HCT116 (cell line): ENCODE measurements around the gene JUN. TPM values are rescaled to one million over a fixed set of nuclear protein-coding genes. Genes with fewer than 3 reads are reported as not detected.
A peak's percentile ranks its signal among the peaks of the same experiment; 100 is the strongest.

Experiments
- ATAC-seq: fragments of 200-7000 bp; cut with Tn5 transposase; 2 replicates; pipeline ENCODE4 v1.9.1; 2020; ENCODE audit warnings: mild to moderate bottlenecking, moderate library complexity
- BruUV-seq: library from RNA; stranded (reverse); fragments of 400-500 nt; replicated peaks from 2 replicates; lab custom pipeline; 2021; lab: Mats Ljungman, UMichigan
- CTCF ChIA-PET: fragments of 300-600 bp; sonication (Branson Sonifier 250); formaldehyde crosslinking; loops from one replicate; lab custom pipeline; 2021; ENCODE audit warnings: antibody characterized with exemption; lab: Charles Lee
- POLR2A ChIA-PET: fragments of 300-600, 350-600 bp; sonication (Branson Sonifier 250); formaldehyde crosslinking; loops from one replicate; lab custom pipeline; 2021; ENCODE audit warnings: antibody characterized with exemption; lab: Charles Lee
- RAD21 ChIA-PET, 2 experiments: fragments of 300-600 bp; sonication (Branson Sonifier 250); formaldehyde crosslinking; loops; one replicate each; lab custom pipeline; 2023; ENCODE audit warnings: low total read pairs in 2 of 2; ENCODE audit not compliant: uncharacterized antibody in 2 of 2, unreplicated experiment in 2 of 2, low non-redundant PET in 1 of 2; lab: Charles Lee
- DNase-seq: peaks from one replicate; pipeline ENCODE4 v3.0.0-alpha.2; 2010; ENCODE audit warnings: low read depth, low spot score
- H2AFZ ChIP-seq: fragments of 200-600 bp; shearing (Covaris generic), sonication (generic); 2 replicates; pipeline ENCODE4 v1.6.1; 2017; ENCODE audit warnings: low read depth, mixed run types, mixed read lengths, antibody characterized with exemption, low read length; ENCODE audit not compliant: poor library complexity, severe bottlenecking
- H3K27ac ChIP-seq: 2 replicates; pipeline ENCODE4 v1.5.1; 2012; ENCODE audit warnings: low read depth, low read length
- H3K27me3 ChIP-seq: fragments of 200-600 bp; sonication (generic); 2 replicates; pipeline ENCODE4 v1.6.1; 2016; ENCODE audit warnings: mixed run types, low read length, mixed read lengths; ENCODE audit not compliant: insufficient read depth
- H3K36me3 ChIP-seq, 2 experiments: fragments of 200-500 bp in 1 of 2; fragments of 200-600 bp in 1 of 2; sonication (Bioruptor generic) in 1 of 2; sonication (generic) in 1 of 2; 2 replicates each; pipeline versions ENCODE4 v1.5.1 to v1.6.1; 2014 to 2016; ENCODE audit warnings: low read length in 2 of 2, inconsistent platforms in 1 of 2, mixed read lengths in 1 of 2, mixed run types in 1 of 2; ENCODE audit not compliant: insufficient read depth in 2 of 2, control insufficient read depth in 1 of 2
- H3K4me1 ChIP-seq, 2 experiments: fragments of 200-600 bp in 1 of 2; sonication (generic) in 1 of 2; 2 replicates each; pipeline versions ENCODE4 v1.5.1 to v1.6.1; 2012 to 2017; ENCODE audit warnings: low read length in 2 of 2, inconsistent platforms in 1 of 2, mild to moderate bottlenecking in 1 of 2, mixed read lengths in 1 of 2, mixed run types in 1 of 2, moderate library complexity in 1 of 2; ENCODE audit not compliant: insufficient read depth in 2 of 2, control insufficient read depth in 1 of 2
- H3K4me2 ChIP-seq: fragments of 200-600 bp; sonication (generic); 2 replicates; pipeline ENCODE4 v1.6.1; 2017; ENCODE audit warnings: mixed run types, low read length, mixed read lengths
- H3K4me3 ChIP-seq, 2 experiments: fragments of 200-600 bp in 1 of 2; sonication (generic) in 1 of 2; replicated peaks in 1 of 2; 2 replicates each; pipeline ENCODE4 v1.5.1; 2011 to 2016; ENCODE audit warnings: low read length in 2 of 2, control low read depth in 1 of 2, low read depth in 1 of 2, mild to moderate bottlenecking in 1 of 2, mixed read lengths in 1 of 2, mixed run types in 1 of 2
- H3K79me2 ChIP-seq: fragments of 200-600 bp; sonication (generic); 2 replicates; pipeline ENCODE4 v1.6.1; 2017; ENCODE audit warnings: mild to moderate bottlenecking, mixed run types, low read length, moderate library complexity, mixed read lengths; ENCODE audit not compliant: insufficient read depth
- H3K9ac ChIP-seq: fragments of 200-600 bp; sonication (generic); 2 replicates; pipeline ENCODE4 v1.6.1; 2016; ENCODE audit warnings: low read length, mixed read lengths
- H3K9me2 ChIP-seq: fragments of 200-600 bp; sonication (generic), shearing (Covaris generic); 2 replicates; pipeline ENCODE4 v1.6.1; 2017; ENCODE audit warnings: mixed run types, mild to moderate bottlenecking, moderate library complexity; ENCODE audit not compliant: insufficient read depth
- H3K9me3 ChIP-seq, 2 experiments: fragments of 200-500 bp in 1 of 2; fragments of 200-600 bp in 1 of 2; sonication (Bioruptor generic) in 1 of 2; sonication (generic) in 1 of 2; 2 replicates each; pipeline ENCODE4 v1.6.1; 2014 to 2017; ENCODE audit warnings: low read length in 2 of 2, mixed read lengths in 2 of 2, inconsistent platforms in 1 of 2, low read depth in 1 of 2, mild to moderate bottlenecking in 1 of 2, mixed run types in 1 of 2, moderate library complexity in 1 of 2; ENCODE audit not compliant: control insufficient read depth in 1 of 2, insufficient read depth in 1 of 2
- H4K20me1 ChIP-seq: fragments of 200-600 bp; sonication (generic), shearing (Covaris generic); 2 replicates; pipeline ENCODE4 v1.6.1; 2017; ENCODE audit warnings: mixed run types, mild to moderate bottlenecking, moderate library complexity; ENCODE audit not compliant: insufficient read depth
- ATF3 ChIP-seq: IDR thresholded peaks from 2 replicates; pipeline ENCODE4 v1.6.1; 2012
- CBX3 ChIP-seq: IDR thresholded peaks from 2 replicates; pipeline ENCODE4 v1.6.1; 2012; ENCODE audit warnings: low read depth
- CEBPB ChIP-seq: IDR thresholded peaks from 2 replicates; pipeline ENCODE4 v1.6.1; 2012; ENCODE audit warnings: low read depth
- CTCF ChIP-seq, 3 experiments: fragments of 200-600 bp in 1 of 3; sonication (generic) in 1 of 3; IDR thresholded peaks in 2 of 3; conservative IDR thresholded peaks in 1 of 3; 2 replicates each; pipeline ENCODE4 v1.5.1; 2012 to 2017; ENCODE audit warnings: low read depth in 2 of 3, low read length in 2 of 3, antibody characterized with exemption in 1 of 3, borderline replicate concordance in 1 of 3, control low read depth in 1 of 3, mild to moderate bottlenecking in 1 of 3, mixed read lengths in 1 of 3, mixed run types in 1 of 3, moderate library complexity in 1 of 3; ENCODE audit not compliant: insufficient read depth in 1 of 3
- EGR1 ChIP-seq: IDR thresholded peaks from 2 replicates; pipeline ENCODE4 v1.6.1; 2012; ENCODE audit warnings: low read depth
- ELF1 ChIP-seq: IDR thresholded peaks from 2 replicates; pipeline ENCODE4 v1.6.1; 2012; ENCODE audit warnings: low read depth, borderline replicate concordance
- EZH2 ChIP-seq: fragments of 200-600 bp; sonication (generic); IDR thresholded peaks from 2 replicates; pipeline ENCODE4 v1.6.1; 2017; ENCODE audit warnings: antibody characterized with exemption, mixed run types
- EZH2phosphoT487 ChIP-seq: fragments of 200-600 bp; IDR thresholded peaks from 2 replicates; pipeline ENCODE4 v1.6.1; 2018; ENCODE audit warnings: antibody characterized with exemption, borderline replicate concordance
- FOSL1 ChIP-seq: IDR thresholded peaks from 2 replicates; pipeline ENCODE4 v1.6.1; 2012; ENCODE audit warnings: low read depth
- JUND ChIP-seq: IDR thresholded peaks from 2 replicates; pipeline ENCODE4 v1.6.1; 2012
- POLR2A ChIP-seq: IDR thresholded peaks from 2 replicates; pipeline ENCODE4 v1.7.0; 2011; ENCODE audit warnings: borderline replicate concordance; ENCODE audit not compliant: insufficient read depth, insufficient read length; ENCODE audit errors: extremely low read depth
- POLR2AphosphoS5 ChIP-seq: IDR thresholded peaks from 2 replicates; pipeline ENCODE4 v1.6.1; 2011; ENCODE audit warnings: mild to moderate bottlenecking, low read depth, low read length, moderate library complexity
- RAD21 ChIP-seq: IDR thresholded peaks from 2 replicates; pipeline ENCODE4 v1.6.1; 2012; ENCODE audit warnings: low read depth, mild to moderate bottlenecking
- REST ChIP-seq: IDR thresholded peaks from 2 replicates; pipeline ENCODE4 v1.6.1; 2012; ENCODE audit warnings: low read depth
- SIN3A ChIP-seq: IDR thresholded peaks from 2 replicates; pipeline ENCODE4 v1.6.1; 2012; ENCODE audit warnings: low read depth
- SP1 ChIP-seq: IDR thresholded peaks from 2 replicates; pipeline ENCODE4 v1.6.1; 2012; ENCODE audit warnings: low read depth
- SRF ChIP-seq: IDR thresholded peaks from 2 replicates; pipeline ENCODE4 v1.6.1; 2012; ENCODE audit warnings: low read depth
- TCF7L2 ChIP-seq: IDR thresholded peaks from 2 replicates; pipeline ENCODE4 v1.7.0; 2011; ENCODE audit warnings: borderline replicate concordance, inconsistent platforms; ENCODE audit not compliant: insufficient read depth, insufficient read length; ENCODE audit errors: extremely low read depth
- YY1 ChIP-seq: IDR thresholded peaks from 2 replicates; pipeline ENCODE4 v1.6.1; 2011; ENCODE audit warnings: low read length, low read depth, moderate library complexity, mild to moderate bottlenecking; ENCODE audit not compliant: insufficient replicate concordance; ENCODE audit errors: extremely low read depth
- ZBTB33 ChIP-seq: IDR thresholded peaks from 2 replicates; pipeline ENCODE4 v1.6.1; 2011; ENCODE audit warnings: mild to moderate bottlenecking, low read length, moderate library complexity; ENCODE audit not compliant: insufficient replicate concordance; ENCODE audit errors: extremely low read depth
- intact Hi-C: fragments of 100-400 bp; cut with micrococcal nuclease; formaldehyde crosslinking; loops from 2 replicates; pipeline ENCODE4 v1.10.0; 2022
- total RNA-seq: library from RNA; stranded (reverse); gene quantifications from one replicate; pipeline ENCODE4 v1.2.1, GENCODE V29; 2021; ENCODE audit not compliant: unreplicated experiment

The JUN gene
- total RNA-seq, 1 experiment from 2014 or later: 18.7 TPM

GRCh38 chr1:58769809-58770320 lies 14.0 kb downstream of the JUN start:
- Histone ChIP-seq H3K36me3 (no peaks in the 10 kb centered on the region), H3K9ac (no peak overlapping the region), H3K27me3 (no peaks in the 10 kb centered on the region), H4K20me1 (no peaks in the 10 kb centered on the region), H2AFZ (peak overlapping the region; percentile 99), H3K4me2 (no peak overlapping the region), H3K4me3 (no peak overlapping the region), H3K9me2 (no peaks in the 10 kb centered on the region), H3K9me3 (no peaks in the 10 kb centered on the region), H3K27ac (no peak overlapping the region), H3K79me2 (no peaks in the 10 kb centered on the region), H3K4me1 (no peaks in the 10 kb centered on the region; a peak in 1 of 4 replicates)
- intact Hi-C loops: loop anchor here (2.0 kb wide), 1 partner anchor 29 kb away; no protein-coding TSS in a partner anchor
- ChIA-PET POLR2A (no interaction called here), RAD21 (no interaction called here), CTCF (no interaction called here)
- BruUV-seq: no TSS peak
- no peak for DNase-seq
- no peak for ATAC-seq
- no peak for TF ChIP-seq ATF3
- TF ChIP-seq SP1: no peak
- no peak for TF ChIP-seq POLR2AphosphoS5
- TF ChIP-seq POLR2A: no peak
- no peak for TF ChIP-seq FOSL1
- no peak for TF ChIP-seq SRF
- TF ChIP-seq EZH2phosphoT487: no peak
- TF ChIP-seq TCF7L2: no peak
- no peak for TF ChIP-seq CBX3
- TF ChIP-seq ELF1: no peak
- no peak for TF ChIP-seq CTCF (IDR thresholded peaks at IDR 0.05 in 2 of 3, conservative IDR thresholded peaks at IDR 0.05 in 1 of 3; ENCODE audit: borderline replicate concordance in 1 of 3, insufficient read depth in 1 of 3, low read depth in 2 of 3, low read length in 2 of 3)
- TF ChIP-seq RAD21: no peak
- TF ChIP-seq ZBTB33: no peak
- no peak for TF ChIP-seq SIN3A
- no peak for TF ChIP-seq JUND
- no peak for TF ChIP-seq EGR1
- no peak for TF ChIP-seq YY1
- no peak for TF ChIP-seq EZH2
- no peak for TF ChIP-seq CEBPB
- no peak for TF ChIP-seq REST
